Natural killer cell (primary cell): Measurements from ENCODE around the gene SEPHS1. TPM values are rescaled to one million over a fixed set of nuclear protein-coding genes. Genes with fewer than 3 reads are reported as not detected.

Experiments
- ATAC-seq, 3 donors: fragments of 150-1000 bp in 2 of 3; fragments of 200-7000 bp in 1 of 3; cut with Tn5 transposase; 1 replicate in 1 of 3; 2 replicates in 2 of 3; pipeline ENCODE4 v1.10.0; 2021; ENCODE audit warnings: mild to moderate bottlenecking in 2 of 3, moderate library complexity in 2 of 3
- DNase-seq, 2 donors: peaks; one replicate each; pipeline versions ENCODE4 v3.0.0 to v3.0.0-alpha.2; 2013 to 2021; ENCODE audit warnings: mixed read lengths in 1 of 2
- H3K27ac ChIP-seq: one replicate; pipeline ENCODE4 v1.5.1; 2013; ENCODE audit warnings: mild to moderate bottlenecking, low read length
- H3K27me3 ChIP-seq: one replicate; pipeline ENCODE4 v1.6.1; 2013; ENCODE audit warnings: low read length; ENCODE audit not compliant: control insufficient read depth, insufficient read depth
- H3K36me3 ChIP-seq: one replicate; pipeline ENCODE4 v1.6.1; 2013; ENCODE audit warnings: low read length; ENCODE audit not compliant: control insufficient read depth, insufficient read depth
- H3K4me1 ChIP-seq: one replicate; pipeline ENCODE4 v1.6.1; 2013; ENCODE audit warnings: low read length; ENCODE audit not compliant: control insufficient read depth, insufficient read depth
- H3K4me3 ChIP-seq: one replicate; pipeline ENCODE4 v1.5.1; 2013; ENCODE audit warnings: low read length
- H3K9me3 ChIP-seq: one replicate; pipeline ENCODE4 v1.6.1; 2013; ENCODE audit warnings: low read length; ENCODE audit not compliant: control insufficient read depth, insufficient read depth
- H3K27ac Mint-ChIP-seq, 2 donors: one replicate each; pipeline ENCODE4 v1.8.0; 2022; ENCODE audit warnings: mild to moderate bottlenecking in 2 of 2, mixed read lengths in 2 of 2, moderate library complexity in 1 of 2
- H3K27me3 Mint-ChIP-seq, 2 donors: one replicate each; pipeline ENCODE4 v1.8.0; 2022; ENCODE audit warnings: low read depth in 2 of 2, mixed read lengths in 2 of 2
- H3K36me3 Mint-ChIP-seq: one replicate; pipeline ENCODE4 v1.8.0; 2022; ENCODE audit warnings: mixed read lengths
- H3K4me1 Mint-ChIP-seq, 2 donors: one replicate each; pipeline ENCODE4 v1.8.0; 2022; ENCODE audit warnings: mixed read lengths in 2 of 2
- H3K4me3 Mint-ChIP-seq: one replicate; pipeline ENCODE4 v1.8.0; 2022; ENCODE audit warnings: mild to moderate bottlenecking, moderate library complexity, mixed read lengths
- H3K9me3 Mint-ChIP-seq, 2 donors: one replicate each; pipeline ENCODE4 v1.8.0; 2022; ENCODE audit warnings: mixed read lengths in 2 of 2
- CTCF ChIP-seq: fragments of 200-600 bp; IDR thresholded peaks from one replicate; pipeline ENCODE4 v1.8.0; 2022; ENCODE audit warnings: antibody characterized with exemption
- WGBS: methylation state at CpG from one replicate; pipeline ENCODE4 v1.1.7; 2013; ENCODE audit warnings: missing lambda C conversion rate; ENCODE audit not compliant: insufficient coverage; 5-methylcytosine and 5-hydroxymethylcytosine counted together
- intact Hi-C: fragments of 100-400 bp; cut with micrococcal nuclease; formaldehyde crosslinking; loops from one replicate; pipeline ENCODE4 v1.14.2; 2022
- total RNA-seq, 4 donors: library from RNA; stranded (reverse); fragments of 120-200 nt in 1 of 4; gene quantifications; one replicate each; pipeline versions ENCODE4 v1.2.3 to v1.2.4, GENCODE V29; 2013 to 2022

SEPHS1 gene
- total RNA-seq, 3 donors from 2014 or later (not counting 1 experiment from before 2014, with no cell fraction given) = 20.4 to 28.2 (median 23.4) TPM

- no peak overlapping the region for H3K27ac Mint-ChIP-seq
- no peak overlapping the region for H3K4me3 Mint-ChIP-seq
- no peak for DNase-seq
- H3K9me3 ChIP-seq = no peaks in the 10 kb centered on the region
- H3K9me3 Mint-ChIP-seq = no peaks in the 10 kb centered on the region
- peaks cover 2% of the 10 kb centered on the region for H3K27me3 ChIP-seq
- peaks cover 0 to 6% of the 10 kb centered on the region in 2 donors for H3K4me1 Mint-ChIP-seq
- no peak overlapping the region for H3K27ac ChIP-seq
- intact Hi-C loops = no loop called here
- ATAC-seq = no peak
- no peaks in the 10 kb centered on the region for H3K4me1 ChIP-seq
- WGBS = 93% methylated on average over 2 of the region's 6 CpGs
- H3K4me3 ChIP-seq = no peak overlapping the region
- TF ChIP-seq CTCF = no peak
- H3K36me3 ChIP-seq = no peaks in the 10 kb centered on the region
- H3K36me3 Mint-ChIP-seq = no peaks in the 10 kb centered on the region
- H3K27me3 Mint-ChIP-seq = peaks cover 4 to 10% of the 10 kb centered on the region in 2 donors
Measured at GRCh38 chr10:13376297-13376696, 28.2 kb upstream of the SEPHS1 start.

- peaks cover 0 to 10% of the 10 kb centered on the region in 2 donors for H3K27me3 Mint-ChIP-seq
- Histone ChIP-seq H3K27me3 (peaks cover 2% of the 10 kb centered on the region), H3K27ac (no peak overlapping the region), H3K36me3 (no peaks in the 10 kb centered on the region), H3K4me1 (no peaks in the 10 kb centered on the region), H3K9me3 (no peaks in the 10 kb centered on the region), H3K4me3 (no peak overlapping the region)
- DNase-seq (no peak), ATAC-seq (no peak)
- intact Hi-C loops = no loop called here
- TF ChIP-seq CTCF = no peak
- H3K36me3 Mint-ChIP-seq = no peaks in the 10 kb centered on the region
- no peak overlapping the region for H3K4me3 Mint-ChIP-seq
- H3K9me3 Mint-ChIP-seq = no peaks in the 10 kb centered on the region
- 100% methylated on average over 1 of the region's 2 CpGs for WGBS
- H3K27ac Mint-ChIP-seq = no peak overlapping the region
- H3K4me1 Mint-ChIP-seq = peaks cover 0 to 6% of the 10 kb centered on the region in 2 donors
Measured at GRCh38 chr10:13375791-13376190, 27.7 kb upstream of the SEPHS1 start.

GRCh38 chr10:13373644-13374043 is 25.6 kb upstream of the SEPHS1 start:
- no peak overlapping the region for H3K4me3 Mint-ChIP-seq

More at GRCh38 chr10:13373644-13374043, 25.6 kb upstream of the SEPHS1 start:
- Mint-ChIP-seq H3K27ac (no peak overlapping the region), H3K36me3 (no peaks in the 10 kb centered on the region), H3K4me1 (peaks cover 0 to 6% of the 10 kb centered on the region in 2 donors), H3K27me3 (peaks cover 0 to 7% of the 10 kb centered on the region in 2 donors), H3K9me3 (no peaks in the 10 kb centered on the region)
- H3K4me3 ChIP-seq = no peak overlapping the region
- H3K27ac ChIP-seq = no peak overlapping the region
- WGBS = 88% methylated on average over 1 of the region's 2 CpGs
- no peaks in the 10 kb centered on the region for H3K9me3 ChIP-seq
- intact Hi-C loops = loop anchor here (5.0 kb wide), 1 partner anchor 214 kb away; the partner anchor contains the start of gene PRPF18
- no peaks in the 10 kb centered on the region for H3K36me3 ChIP-seq
- no peaks in the 10 kb centered on the region for H3K27me3 ChIP-seq
- ATAC-seq (no peak), DNase-seq (no peak)
- H3K4me1 ChIP-seq = no peaks in the 10 kb centered on the region
- TF ChIP-seq CTCF = no peak
